ENCODE measurements around the gene SLC29A4.
"Not testable (repeated sequence)": the region's sequence is repeated elsewhere in the genome, so short reads cannot be mapped to it uniquely, and the experiment has no call there.

The SLC29A4 gene

GRCh38 chr7:5275510-5275909, 7.2 kb upstream of the SLC29A4 start:
- DNase-seq = peak; percentile 81

DNA sequence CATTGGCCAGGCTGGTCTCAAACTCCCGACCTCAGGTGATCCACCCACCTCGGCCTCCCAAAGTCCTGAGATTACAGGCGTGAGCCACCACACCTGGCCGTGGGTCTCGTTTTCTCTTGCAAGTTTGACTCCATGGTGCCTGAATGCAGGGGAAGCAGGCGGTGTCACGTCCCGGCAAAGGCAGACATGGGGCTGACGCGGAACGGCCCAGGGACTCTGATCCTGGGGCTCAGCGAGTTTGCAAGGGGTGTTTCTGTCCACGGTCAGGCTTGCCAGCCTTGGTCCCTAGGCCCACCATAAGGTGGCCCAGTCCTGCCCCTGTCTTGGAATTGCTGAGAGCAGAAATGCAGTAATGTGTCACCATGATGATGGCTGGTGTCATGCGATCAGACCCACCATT, 6.6 kb upstream of the SLC29A4 start:
- DNase-seq = not testable (repeated sequence)

DNA sequence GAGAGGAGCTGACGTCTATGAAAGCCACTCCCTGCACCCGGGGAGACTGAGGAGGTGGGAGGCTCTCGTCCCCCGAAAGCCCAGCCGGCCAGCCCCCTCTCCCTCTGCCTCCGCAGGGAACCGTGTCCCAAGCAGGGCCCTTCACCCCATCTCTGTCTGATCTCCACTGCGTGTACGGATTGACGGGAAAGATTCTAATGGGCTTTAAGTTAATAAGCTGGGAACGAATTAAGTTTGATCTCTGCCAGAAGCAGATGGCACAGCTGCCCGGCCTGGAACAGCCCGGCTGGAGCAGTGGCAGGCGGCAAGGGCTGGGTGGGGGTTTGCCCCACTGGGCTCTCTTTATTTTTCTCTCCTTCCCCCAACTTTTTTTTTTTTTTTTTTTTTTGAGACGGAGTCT, 6.1 kb upstream of the SLC29A4 start:
- DNase-seq = peak; percentile 66

GRCh38 chr7:5278766-5279165, 4.0 kb upstream of the SLC29A4 start:
- no peak for DNase-seq

DNA sequence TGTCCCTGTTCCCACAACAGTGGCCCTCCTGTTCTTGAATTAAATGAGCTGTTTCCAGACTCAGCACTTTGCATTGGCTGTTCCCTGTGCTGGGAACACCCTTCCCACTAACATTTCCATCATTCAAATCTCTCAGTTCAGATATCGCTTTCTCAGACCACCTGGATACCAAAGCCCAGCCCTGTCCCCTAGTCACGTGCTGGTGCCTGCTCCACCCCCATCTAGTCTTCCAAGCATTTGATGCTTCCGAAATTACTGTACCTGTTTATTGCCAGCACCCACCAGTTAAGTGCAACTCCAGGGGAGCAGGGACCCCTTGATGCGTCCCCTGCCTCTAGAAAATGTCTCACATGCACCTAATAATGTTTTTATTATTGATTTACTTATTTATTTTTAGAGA, 3.0 kb upstream of the SLC29A4 start:
- DNase-seq = no peak

- DNase-seq = not testable (repeated sequence)
Measured at GRCh38 chr7:5281598-5282500, 894 bp upstream of the SLC29A4 start.

GRCh38 chr7:5283421-5284303, 919 bp downstream of the SLC29A4 start:
- no peak for DNase-seq

DNA sequence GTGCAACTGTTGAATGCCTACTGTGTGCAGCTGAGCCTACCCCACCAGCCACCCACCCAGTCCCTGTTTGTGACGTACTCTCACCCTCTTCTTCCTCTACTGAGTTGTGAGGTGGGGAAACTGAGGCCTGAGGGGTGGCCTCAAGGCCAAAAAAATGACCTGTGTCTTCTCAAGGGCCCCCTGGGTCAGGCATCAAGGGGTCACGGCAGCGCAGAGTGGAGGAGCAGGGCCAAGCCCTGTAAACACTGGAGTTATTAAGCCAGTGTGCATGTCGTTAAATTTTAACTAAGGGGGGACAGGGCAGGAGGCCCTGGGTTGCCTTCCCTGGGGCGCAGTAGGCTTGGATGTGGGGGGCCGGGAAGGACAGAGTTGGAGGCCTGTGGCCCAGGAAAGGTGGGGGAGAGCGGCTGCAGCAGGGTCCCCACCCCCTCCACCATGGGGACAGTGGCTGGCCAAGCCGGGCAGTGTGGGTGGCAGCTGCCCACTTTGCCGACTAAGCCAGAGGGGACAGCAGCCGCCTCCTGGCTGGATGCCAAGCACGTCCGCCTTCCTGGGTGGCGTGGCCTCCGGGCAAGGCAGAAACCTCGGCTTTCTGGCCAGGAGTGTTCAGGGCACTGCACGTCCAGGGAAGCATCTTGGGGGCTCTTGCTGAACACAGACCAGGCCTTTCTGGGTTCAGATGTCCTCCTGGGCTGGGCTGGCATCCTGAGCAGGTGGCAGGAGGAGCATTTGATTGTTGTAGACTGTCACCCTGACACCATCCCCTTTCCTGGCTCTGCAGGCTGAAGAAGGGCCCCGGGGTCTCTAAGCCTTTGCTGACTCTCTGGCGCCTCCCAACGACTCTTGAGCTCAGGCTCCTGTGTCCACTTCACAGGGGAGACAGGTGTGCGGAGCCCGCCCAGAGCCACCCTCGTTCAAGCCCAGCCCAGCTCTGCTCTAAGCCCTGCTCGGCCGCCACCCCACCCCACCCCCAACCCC, 1.9 kb downstream of the SLC29A4 start:
- peak; percentile 44 for DNase-seq

DNA sequence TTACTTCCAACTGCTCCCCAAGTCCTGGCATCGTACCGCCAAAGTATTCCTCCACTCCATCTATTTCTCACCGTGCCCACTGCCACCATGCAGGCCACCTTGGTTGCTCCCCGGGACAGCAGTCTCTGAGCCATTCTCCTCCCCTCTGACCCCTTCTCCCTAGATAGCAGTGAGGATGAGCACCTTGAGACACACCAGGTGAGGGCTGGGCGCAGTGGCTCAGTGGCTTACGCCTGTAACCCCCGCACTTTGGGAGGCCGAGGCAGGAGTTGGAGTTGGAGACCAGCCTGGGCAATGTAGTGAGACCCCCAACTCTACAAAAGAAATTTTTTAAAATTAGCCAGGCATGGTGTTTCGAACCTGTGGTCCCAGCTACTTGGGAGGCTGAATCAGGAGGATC, 4.2 kb downstream of the SLC29A4 start:
- no peak for DNase-seq

GRCh38 chr7:5287373-5287772, 4.6 kb downstream of the SLC29A4 start:
- DNase-seq = not testable (repeated sequence)

GRCh38 chr7:5287802-5288201, 5.1 kb downstream of the SLC29A4 start:
- no peak for DNase-seq

- DNase-seq = not testable (repeated sequence)
Measured at GRCh38 chr7:5288560-5288959, 5.8 kb downstream of the SLC29A4 start.

- no peak for DNase-seq
Measured at GRCh38 chr7:5289355-5289754, 6.6 kb downstream of the SLC29A4 start.

DNA sequence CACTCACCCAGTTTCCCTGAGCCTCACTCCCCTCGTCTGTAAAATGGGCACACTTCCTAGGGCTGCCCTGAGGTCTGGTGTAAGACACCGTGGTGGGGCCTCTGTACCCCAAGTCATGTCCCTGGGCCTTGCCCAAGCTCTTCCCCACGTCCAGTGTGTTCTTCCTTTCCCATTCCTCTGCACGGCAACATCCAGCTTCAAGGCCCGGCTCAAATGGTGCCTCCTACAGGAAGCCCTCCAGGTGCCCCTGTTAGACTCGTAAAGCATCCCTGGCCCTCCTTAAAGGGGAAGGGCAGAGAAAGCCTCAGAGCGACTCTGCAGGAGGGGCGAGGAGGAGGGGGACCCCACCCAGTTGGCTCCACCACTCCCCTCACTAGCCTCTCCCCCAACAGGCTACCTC, 8.6 kb downstream of the SLC29A4 start:
- no peak for DNase-seq

DNA sequence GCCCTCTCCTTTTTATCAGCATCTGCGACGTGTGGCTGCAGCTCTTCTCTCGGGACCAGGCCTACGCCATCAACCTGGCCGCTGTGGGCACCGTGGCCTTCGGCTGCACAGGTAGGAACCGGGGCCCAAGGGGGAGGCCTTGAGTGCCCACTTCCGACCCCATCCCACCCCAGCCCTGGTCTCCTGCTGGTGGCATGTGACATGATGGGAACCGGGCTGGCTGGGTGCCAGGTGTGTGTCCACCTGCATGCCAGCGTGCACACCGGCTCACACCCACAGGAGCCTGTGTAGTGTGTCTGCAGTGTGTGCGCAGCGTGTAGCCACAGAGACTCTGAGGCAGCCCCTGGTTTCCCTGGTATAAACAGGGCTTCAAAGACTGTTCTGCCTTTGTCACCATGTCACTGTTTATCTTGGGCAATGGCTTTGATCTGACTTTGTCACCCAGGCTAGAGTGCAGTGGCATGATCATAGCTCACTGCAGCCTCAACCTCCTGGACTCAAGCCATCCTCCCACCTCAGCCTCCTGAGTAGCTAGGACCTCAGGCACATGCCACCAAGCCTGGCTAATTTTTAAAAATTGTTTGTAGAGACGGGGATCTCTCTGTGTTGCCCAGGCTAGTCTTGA, 9.1 kb downstream of the SLC29A4 start:
- not testable (repeated sequence) for DNase-seq

DNA sequence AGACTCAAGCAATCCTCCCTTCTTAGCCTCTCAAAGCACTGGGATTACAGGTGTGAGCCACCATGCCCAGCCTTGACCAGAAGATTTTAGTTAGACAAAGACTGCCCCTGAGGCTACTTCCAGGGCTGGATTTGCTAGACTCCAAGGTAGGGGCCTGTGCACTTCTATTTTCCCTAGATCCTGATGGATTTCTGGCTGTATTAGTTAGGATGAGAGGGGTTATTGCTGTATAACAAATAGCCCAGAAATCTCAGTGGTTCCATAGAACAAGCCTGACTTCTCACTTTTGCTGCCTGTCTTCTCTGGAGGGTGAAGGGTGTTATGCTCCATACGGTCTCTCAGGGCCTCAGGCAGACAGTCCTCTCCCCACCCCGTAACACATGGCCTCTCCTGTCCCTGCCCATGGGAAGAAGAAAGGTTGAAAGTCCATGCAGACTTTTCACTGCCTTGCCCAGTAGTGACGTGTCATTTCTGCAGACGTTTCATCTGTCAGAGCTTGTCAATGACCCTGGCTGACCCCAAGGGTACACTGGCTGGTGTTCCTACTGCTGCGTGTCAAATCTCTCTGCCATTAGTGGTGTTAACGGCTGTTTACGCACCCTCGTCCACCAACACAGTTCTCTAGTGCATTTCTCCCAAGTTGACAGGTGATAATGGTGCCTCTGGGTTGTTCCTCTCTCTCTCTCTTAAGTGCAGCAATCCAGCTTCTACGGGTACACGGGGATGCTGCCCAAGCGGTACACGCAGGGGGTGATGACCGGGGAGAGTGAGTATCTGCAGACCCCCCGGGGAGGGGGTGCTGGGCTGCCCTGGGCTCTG, 11.6 kb downstream of the SLC29A4 start:
- no peak for DNase-seq

DNA sequence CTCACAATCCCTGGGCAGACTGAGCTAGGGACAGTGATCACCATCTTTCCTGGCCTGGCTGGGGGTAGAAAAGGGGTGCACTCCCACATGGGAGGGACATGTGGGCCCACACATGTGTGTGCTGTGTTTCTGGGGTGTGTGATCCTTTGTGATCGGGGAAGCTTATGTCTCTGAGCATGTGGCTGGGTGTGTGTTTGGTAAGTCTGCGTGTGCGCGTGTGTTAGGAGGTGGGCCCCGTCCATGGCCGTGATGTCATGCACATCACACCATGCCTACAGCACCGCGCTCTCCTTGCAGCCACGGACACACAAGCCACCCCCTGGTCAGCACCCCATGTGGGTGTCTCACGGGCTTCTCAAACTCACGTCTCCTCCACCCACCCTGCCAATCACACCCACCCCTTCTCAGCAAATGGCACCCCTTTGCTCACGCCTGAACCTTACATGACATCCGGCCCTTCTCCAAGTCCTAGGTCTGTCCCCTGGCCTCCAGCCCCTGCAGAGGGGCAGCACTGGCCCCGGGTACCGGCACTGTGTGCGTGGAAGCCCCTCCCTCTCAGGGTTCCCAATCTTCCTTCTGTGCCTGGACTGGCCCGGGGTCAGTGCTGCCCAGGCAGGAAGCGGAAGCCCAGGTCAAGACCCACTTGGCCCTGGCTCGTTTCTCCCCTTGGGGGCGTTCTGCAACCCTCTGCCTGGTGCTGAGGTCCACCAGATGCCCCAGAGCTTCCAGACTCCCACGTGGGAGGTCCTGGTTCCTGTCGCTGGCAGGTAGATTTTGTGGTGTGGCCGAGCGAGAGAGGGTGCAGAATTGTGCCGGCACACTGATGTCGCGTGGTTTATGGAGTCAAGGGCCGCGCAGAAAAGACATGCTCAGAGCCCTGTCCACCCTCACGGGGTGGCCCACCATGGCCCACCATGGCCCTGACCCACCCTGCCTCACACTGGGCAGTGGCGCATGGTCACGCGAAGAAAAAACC, 12.6 kb downstream of the SLC29A4 start:
- no peak for DNase-seq

GRCh38 chr7:5296015-5296610, 13.4 kb downstream of the SLC29A4 start:
- DNase-seq = no peak

DNA sequence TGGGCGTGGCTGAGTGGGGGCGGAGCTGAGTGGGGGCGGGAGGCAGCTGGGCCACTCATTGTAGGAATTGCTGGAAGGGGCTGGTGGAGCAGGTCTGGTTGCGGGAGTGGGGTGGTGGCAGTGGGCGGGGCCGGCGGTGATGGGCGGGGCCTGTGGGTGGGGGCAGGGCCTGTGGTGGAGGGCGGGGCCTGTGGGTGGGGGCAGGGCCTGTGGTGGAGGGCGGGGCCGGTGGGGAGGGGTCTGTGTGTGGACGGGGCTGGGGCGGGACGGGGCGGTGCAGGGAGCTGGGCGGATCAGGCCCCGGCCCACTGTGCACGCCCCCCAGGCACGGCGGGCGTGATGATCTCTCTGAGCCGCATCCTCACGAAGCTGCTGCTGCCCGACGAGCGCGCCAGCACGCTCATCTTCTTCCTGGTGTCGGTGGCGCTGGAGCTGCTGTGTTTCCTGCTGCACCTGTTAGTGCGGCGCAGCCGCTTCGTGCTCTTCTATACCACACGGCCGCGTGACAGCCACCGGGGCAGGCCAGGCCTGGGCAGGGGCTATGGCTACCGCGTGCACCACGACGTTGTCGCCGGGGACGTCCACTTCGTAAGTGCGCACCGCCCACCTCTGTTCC, 14.0 kb downstream of the SLC29A4 start:
- DNase-seq = no peak

Measured in NCI-H2171 treated with DMSO at 0.1 percent for 48 hours (cell line).